HG02852 (cell line): ENCODE data around the gene KDM4B.

Source experiments
- ATAC-seq: cut with Tn5 transposase; IDR thresholded peaks from one replicate; pipeline ENCODE4 v1.9.1; 2021; ENCODE audit warnings: mild to moderate bottlenecking, moderate library complexity; ENCODE audit not compliant: unreplicated experiment

The KDM4B gene

GRCh38 chr19:5103061-5103701 lies 134.3 kb downstream of the KDM4B start:
- ATAC-seq: no peak

GRCh38 chr19:5103812-5104410 lies 135.0 kb downstream of the KDM4B start:
- ATAC-seq: no peak

GRCh38 chr19:5104871-5105351 lies 136.0 kb downstream of the KDM4B start:
- ATAC-seq: no peak

GRCh38 chr19:5106191-5106726 lies 137.3 kb downstream of the KDM4B start:
- ATAC-seq: no peak

GRCh38 chr19:5106971-5107370 lies 138.1 kb downstream of the KDM4B start:
- no peak for ATAC-seq

GRCh38 chr19:5107432-5108122 lies 138.7 kb downstream of the KDM4B start:
- no peak for ATAC-seq

GRCh38 chr19:5108123-5108596 lies 139.2 kb downstream of the KDM4B start:
- no peak for ATAC-seq

GRCh38 chr19:5108866-5109265 lies 140.0 kb downstream of the KDM4B start:
- ATAC-seq: no peak

- no peak for ATAC-seq
These were observed 140.6 kb downstream of the KDM4B start for GRCh38 chr19:5109560-5109959.

GRCh38 chr19:5110546-5110945 lies 141.6 kb downstream of the KDM4B start:
- ATAC-seq: no peak

- ATAC-seq: no peak
These were observed 142.1 kb downstream of the KDM4B start for GRCh38 chr19:5111051-5111450.

GRCh38 chr19:5112175-5112574 lies 143.3 kb downstream of the KDM4B start:
- ATAC-seq: no peak

GRCh38 chr19:5112681-5113575 lies 144.0 kb downstream of the KDM4B start:
- no peak for ATAC-seq

- ATAC-seq: no peak
These were observed 145.0 kb downstream of the KDM4B start for GRCh38 chr19:5113633-5114586.

- no peak for ATAC-seq
These were observed 145.8 kb downstream of the KDM4B start for GRCh38 chr19:5114727-5115126.

- no peak for ATAC-seq
These were observed 146.4 kb downstream of the KDM4B start for GRCh38 chr19:5115351-5115750.

- no peak for ATAC-seq
These were observed 146.9 kb downstream of the KDM4B start for GRCh38 chr19:5115771-5116202.

- ATAC-seq: no peak
These were observed 147.4 kb downstream of the KDM4B start for GRCh38 chr19:5116292-5116691.

GRCh38 chr19:5117421-5117820 lies 148.5 kb downstream of the KDM4B start:
- no peak for ATAC-seq

- ATAC-seq: no peak
These were observed 149.1 kb downstream of the KDM4B start for GRCh38 chr19:5118026-5118425.
